Fibroblast of pulmonary artery (primary cell): ENCODE measurements around the gene PNPLA7.
"Not testable (repeated sequence)": the region's sequence is repeated elsewhere in the genome, so short reads cannot be mapped to it uniquely, and the experiment has no call there.

Experiments used
- DNase-seq: peaks from one replicate; pipeline ENCODE4 v3.0.0-alpha.2; 2010; ENCODE audit warnings: low read depth
- H3K4me3 ChIP-seq: replicated peaks from 2 replicates; pipeline ENCODE4 v1.5.1; 2011; ENCODE audit warnings: low read depth, mild to moderate bottlenecking, control low read depth, low read length, moderate library complexity
- CTCF ChIP-seq: IDR thresholded peaks from 2 replicates; pipeline ENCODE4 v1.5.1; 2011; ENCODE audit warnings: mild to moderate bottlenecking, control low read depth, low read length, inconsistent platforms; ENCODE audit errors: missing control alignments

Gene PNPLA7

DNA sequence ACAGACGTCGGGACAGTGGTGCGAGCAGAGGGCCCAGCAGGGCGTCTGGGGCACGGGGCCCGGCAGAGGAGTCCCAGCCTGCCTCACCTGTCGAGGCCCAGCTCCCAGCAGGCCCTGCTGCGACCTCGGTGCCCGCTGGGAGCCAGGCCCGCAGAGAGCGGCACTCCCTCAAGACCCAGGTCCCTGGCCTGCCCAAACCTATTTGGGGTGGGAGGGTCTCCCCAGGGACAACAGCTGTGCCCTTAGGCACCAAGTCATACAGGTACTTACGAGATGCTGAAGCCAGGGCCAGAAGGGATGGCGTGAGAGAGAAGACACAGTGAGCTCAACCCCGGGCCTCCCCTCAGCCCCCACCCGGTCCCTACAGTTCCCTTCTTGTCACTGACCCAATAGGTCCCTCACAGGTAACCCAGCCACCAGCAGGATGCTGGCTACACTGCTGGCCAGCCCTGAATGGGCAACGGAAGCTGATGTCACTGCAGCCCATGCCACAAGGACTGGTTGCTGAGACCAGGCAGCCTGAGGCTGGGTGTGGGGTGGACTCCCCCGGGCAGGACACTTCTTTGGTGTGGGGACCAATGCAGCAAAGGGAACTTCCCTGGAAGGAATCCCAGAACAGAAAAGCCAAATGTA, 94.7 kb downstream of the PNPLA7 start:
- no peak for TF ChIP-seq CTCF
- no peak for DNase-seq
- H3K4me3 ChIP-seq = no peak overlapping the region

- DNase-seq = no peak
- H3K4me3 ChIP-seq = no peak overlapping the region
- TF ChIP-seq CTCF = no peak
These were observed 95.4 kb downstream of the PNPLA7 start for GRCh38 chr9:137454597-137455358.

GRCh38 chr9:137454145-137454596, 96.0 kb downstream of the PNPLA7 start:
- peak; percentile 27 for DNase-seq

DNA sequence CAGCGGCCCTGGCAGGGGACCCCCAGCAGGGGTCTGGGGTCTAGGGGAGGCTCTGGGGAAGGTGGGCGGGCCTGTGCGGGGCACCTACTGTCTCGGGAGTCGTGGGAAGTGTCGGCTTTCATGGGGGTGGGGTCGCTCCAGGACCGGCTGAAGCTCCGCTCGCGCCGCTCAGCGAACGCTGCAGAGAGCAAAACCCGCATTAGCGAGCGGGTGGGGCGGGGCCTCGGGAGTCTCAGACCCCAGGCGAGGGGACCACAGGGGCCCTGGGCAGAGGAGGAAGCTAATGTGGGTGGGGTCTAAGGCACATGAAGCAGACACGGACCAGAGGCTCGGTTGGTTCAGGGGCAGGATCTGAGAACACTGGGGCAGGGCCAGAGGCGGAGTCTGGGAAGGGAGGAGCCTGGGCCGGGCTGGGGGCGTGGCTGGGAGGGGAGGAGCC, 96.5 kb downstream of the PNPLA7 start:
- H3K4me3 ChIP-seq = no peak overlapping the region
- DNase-seq = peak; percentile 76
- TF ChIP-seq CTCF = no peak

More at GRCh38 chr9:137454145-137454596, 96.0 kb downstream of the PNPLA7 start:
- no peak overlapping the region for H3K4me3 ChIP-seq
- no peak for TF ChIP-seq CTCF

- no peak for TF ChIP-seq CTCF
- H3K4me3 ChIP-seq = no peak overlapping the region
- no peak for DNase-seq
These were observed 97.2 kb downstream of the PNPLA7 start for GRCh38 chr9:137452761-137453642.

GRCh38 chr9:137452006-137452760, 98.0 kb downstream of the PNPLA7 start:
- H3K4me3 ChIP-seq = no peak overlapping the region
- no peak for DNase-seq
- no peak for TF ChIP-seq CTCF

- not testable (repeated sequence) for DNase-seq, H3K4me3 ChIP-seq
These were observed 98.8 kb downstream of the PNPLA7 start for GRCh38 chr9:137451264-137452005.

- not testable (repeated sequence) for DNase-seq, H3K4me3 ChIP-seq
These were observed 99.5 kb downstream of the PNPLA7 start for GRCh38 chr9:137450539-137451222.
